Esophagus squamous epithelium (tissue), 4 donors: ENCODE measurements around the gene PRKD1.

Experiments
- CTCF ChIP-seq, 6 experiments: fragments of 450-650 bp in 4 of 6; fragments of 200-600 bp in 2 of 6; sonication (generic) in 2 of 6; IDR thresholded peaks; one replicate each; pipeline ENCODE4 v1.5.1; 2016 to 2019; ENCODE audit warnings: antibody characterized with exemption in 6 of 6, mild to moderate bottlenecking in 4 of 6, moderate library complexity in 4 of 6
- POLR2A ChIP-seq, 4 donors: fragments of 450-650 bp; IDR thresholded peaks; one replicate each; pipeline ENCODE4 v1.6.1; 2017; ENCODE audit warnings: antibody characterized with exemption in 4 of 4, mild to moderate bottlenecking in 4 of 4, moderate library complexity in 3 of 4

GRCh38 chr14:29971101-29971500 is 43.5 kb upstream of the PRKD1 start:
- no peak for TF ChIP-seq CTCF (IDR thresholded peaks at IDR 0.05)
- TF ChIP-seq POLR2A (IDR thresholded peaks at IDR 0.05), result no peak
